GM12865 (cell line): ENCODE measurements around the gene SLC38A1.

Experiments
- DNase-seq: peaks from one replicate; pipeline ENCODE4 v3.0.0; 2010; ENCODE audit warnings: low read depth
- H3K4me3 ChIP-seq: 2 replicates; pipeline ENCODE4 v1.5.1; 2011; ENCODE audit warnings: mild to moderate bottlenecking, low read depth, low read length, control low read depth
- CTCF ChIP-seq: IDR thresholded peaks from 2 replicates; pipeline ENCODE4 v1.5.1; 2011; ENCODE audit warnings: low read length, control low read depth, low read depth, inconsistent platforms; ENCODE audit not compliant: insufficient read depth; ENCODE audit errors: missing control alignments

SLC38A1 gene

GRCh38 chr12:46158501-46158900, 110.3 kb downstream of the SLC38A1 start:
- no peak for DNase-seq
- H3K4me3 ChIP-seq: no peak overlapping the region
- TF ChIP-seq CTCF: no peak

- TF ChIP-seq CTCF: no peak
- H3K4me3 ChIP-seq: no peak overlapping the region
- no peak for DNase-seq
Observed at GRCh38 chr12:46154221-46154985, 114.4 kb downstream of the SLC38A1 start.

GRCh38 chr12:46153268-46153872, 115.5 kb downstream of the SLC38A1 start:
- peak; percentile 21 for DNase-seq
- TF ChIP-seq CTCF: peak; percentile 60
- H3K4me3 ChIP-seq: no peak overlapping the region

- H3K4me3 ChIP-seq: no peak overlapping the region
- DNase-seq: no peak
- no peak for TF ChIP-seq CTCF
Observed at GRCh38 chr12:46152456-46152855, 116.4 kb downstream of the SLC38A1 start.

- TF ChIP-seq CTCF: no peak
- no peak for DNase-seq
- no peak overlapping the region for H3K4me3 ChIP-seq
Observed at GRCh38 chr12:46150735-46151134, 118.1 kb downstream of the SLC38A1 start.

- TF ChIP-seq CTCF: no peak
- no peak overlapping the region for H3K4me3 ChIP-seq
Observed at GRCh38 chr12:46149905-46150304, 118.9 kb downstream of the SLC38A1 start.

More at GRCh38 chr12:46149905-46150304, 118.9 kb downstream of the SLC38A1 start:
- DNase-seq: no peak
